IPS DF 6.9 (cell line): Measurements from ENCODE around the gene IKZF3.

Experiments used
- DNase-seq: peaks from one replicate; pipeline ENCODE4 v3.0.0-alpha.2; 2013; ENCODE audit warnings: low read depth, low spot score
- H3K27ac ChIP-seq: one replicate; pipeline ENCODE4 v1.5.1; 2013; ENCODE audit warnings: low read length, control low read depth
- H3K27me3 ChIP-seq: 2 replicates; pipeline ENCODE4 v1.6.1; 2013; ENCODE audit warnings: mild to moderate bottlenecking, low read length; ENCODE audit not compliant: control insufficient read depth, insufficient read depth
- H3K36me3 ChIP-seq: 2 replicates; pipeline ENCODE4 v1.6.1; 2013; ENCODE audit warnings: low read length; ENCODE audit not compliant: control insufficient read depth, insufficient read depth
- H3K4me1 ChIP-seq: 2 replicates; pipeline ENCODE4 v1.6.1; 2013; ENCODE audit warnings: low read length; ENCODE audit not compliant: control insufficient read depth, insufficient read depth
- H3K4me3 ChIP-seq: 2 replicates; pipeline ENCODE4 v1.5.1; 2013; ENCODE audit warnings: mild to moderate bottlenecking, low read length
- H3K9me3 ChIP-seq: 2 replicates; pipeline ENCODE4 v1.6.1; 2013; ENCODE audit warnings: low read length, inconsistent platforms; ENCODE audit not compliant: control insufficient read depth, insufficient read depth
- WGBS: extraction: QIAGEN DNeasy Blood & Tissue Kit; methylation state at CpG from one replicate; pipeline ENCODE4 v1.1.7; 2013; ENCODE audit warnings: mixed read lengths, missing lambda C conversion rate; ENCODE audit not compliant: insufficient read length, insufficient coverage; 5-methylcytosine and 5-hydroxymethylcytosine counted together

Gene IKZF3

DNA sequence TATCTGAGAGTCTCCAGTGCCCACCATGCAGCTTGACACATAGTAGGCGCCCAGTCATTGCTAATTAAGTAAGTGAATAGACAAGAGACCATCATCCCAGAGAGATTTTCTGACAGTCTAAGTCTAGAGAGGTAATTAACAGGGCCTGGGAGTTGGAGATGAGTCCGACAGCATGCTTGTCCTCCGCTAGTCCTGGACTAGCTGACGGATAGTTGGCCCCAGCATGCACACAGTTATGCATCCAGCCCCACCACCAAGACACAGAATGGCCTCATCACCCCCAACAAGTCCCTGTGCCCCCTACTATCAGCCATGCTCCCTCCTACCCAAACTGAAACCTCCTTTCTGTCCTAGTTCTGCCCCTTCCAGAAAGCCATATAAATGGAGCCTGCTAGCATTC is 116.4 kb downstream of the IKZF3 start:
- Histone ChIP-seq H3K27ac (no peak overlapping the region), H3K9me3 (no peaks in the 10 kb centered on the region), H3K36me3 (peaks cover 22% of the 10 kb centered on the region), H3K27me3 (no peaks in the 10 kb centered on the region), H3K4me1 (peaks cover 5% of the 10 kb centered on the region; the same call in 1 of the 2 replicates), H3K4me3 (no peak overlapping the region)
- no peak for DNase-seq
- no CpG with 5 or more reads among the region's 4 CpGs for WGBS

DNA sequence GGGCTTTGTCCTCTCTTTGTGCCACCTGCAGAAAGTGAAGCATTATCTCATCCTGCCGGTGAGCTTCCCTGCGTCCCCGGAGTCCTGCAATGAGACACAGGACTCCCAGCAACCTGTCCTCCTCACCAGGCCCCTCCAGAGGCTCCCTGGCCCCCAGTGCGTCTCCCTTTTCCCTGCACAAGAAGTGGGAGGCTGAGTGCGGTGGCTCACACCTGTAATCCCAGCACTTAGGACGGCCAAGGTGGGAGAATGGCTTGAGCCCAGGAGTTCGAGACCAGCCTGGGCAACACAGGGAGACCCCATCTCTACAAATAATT is 118.0 kb downstream of the IKZF3 start:
- no peak for DNase-seq
- no peaks in the 10 kb centered on the region for H3K27me3 ChIP-seq
- WGBS: no CpG with 5 or more reads among the region's 7 CpGs
- no peak overlapping the region for H3K4me3 ChIP-seq
- no peak overlapping the region for H3K27ac ChIP-seq
- peaks cover 25% of the 10 kb centered on the region for H3K36me3 ChIP-seq
- peaks cover 7% of the 10 kb centered on the region for H3K4me1 ChIP-seq
- H3K9me3 ChIP-seq: no peaks in the 10 kb centered on the region

DNA sequence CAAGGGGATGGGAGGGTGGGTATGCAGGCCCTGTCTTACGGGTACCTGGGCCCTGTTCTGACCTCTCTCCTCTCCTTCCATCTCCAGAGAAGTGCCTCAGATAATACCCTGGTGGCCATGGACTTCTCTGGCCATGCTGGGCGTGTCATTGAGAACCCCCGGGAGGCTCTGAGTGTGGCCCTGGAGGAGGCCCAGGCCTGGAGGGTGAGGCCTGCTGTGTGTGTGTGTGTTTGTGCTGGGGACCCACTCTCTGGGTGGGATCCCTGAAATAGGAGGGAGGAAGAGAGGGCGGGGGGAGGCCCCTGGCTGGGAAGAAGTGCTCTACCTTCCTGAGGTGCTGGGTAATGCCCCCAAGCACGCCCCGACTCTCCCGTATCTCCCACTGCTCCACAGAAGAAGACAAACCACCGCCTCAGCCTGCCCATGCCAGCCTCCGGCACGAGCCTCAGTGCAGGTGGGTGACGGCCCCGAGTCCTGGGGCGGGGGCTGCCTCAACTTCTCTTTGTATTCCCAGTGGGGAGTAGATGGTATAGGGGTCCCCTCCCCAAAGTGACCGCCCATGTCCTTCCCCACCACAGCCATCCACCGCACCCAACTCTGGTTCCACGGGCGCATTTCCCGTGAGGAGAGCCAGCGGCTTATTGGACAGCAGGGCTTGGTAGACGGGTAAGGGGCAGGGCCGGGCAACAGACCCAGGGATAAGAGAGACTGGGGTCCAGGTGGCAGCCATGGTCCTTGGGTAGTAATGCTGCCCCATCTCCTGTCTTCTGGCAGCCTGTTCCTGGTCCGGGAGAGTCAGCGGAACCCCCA is 118.6 kb downstream of the IKZF3 start:
- H3K9me3 ChIP-seq: no peaks in the 10 kb centered on the region
- no peak for DNase-seq
- H3K27me3 ChIP-seq: no peaks in the 10 kb centered on the region
- H3K36me3 ChIP-seq: peaks cover 25% of the 10 kb centered on the region
- H3K4me3 ChIP-seq: no peak overlapping the region
- no peak overlapping the region for H3K27ac ChIP-seq
- WGBS: no CpG with 5 or more reads among the region's 23 CpGs
- H3K4me1 ChIP-seq: peaks cover 9% of the 10 kb centered on the region

DNA sequence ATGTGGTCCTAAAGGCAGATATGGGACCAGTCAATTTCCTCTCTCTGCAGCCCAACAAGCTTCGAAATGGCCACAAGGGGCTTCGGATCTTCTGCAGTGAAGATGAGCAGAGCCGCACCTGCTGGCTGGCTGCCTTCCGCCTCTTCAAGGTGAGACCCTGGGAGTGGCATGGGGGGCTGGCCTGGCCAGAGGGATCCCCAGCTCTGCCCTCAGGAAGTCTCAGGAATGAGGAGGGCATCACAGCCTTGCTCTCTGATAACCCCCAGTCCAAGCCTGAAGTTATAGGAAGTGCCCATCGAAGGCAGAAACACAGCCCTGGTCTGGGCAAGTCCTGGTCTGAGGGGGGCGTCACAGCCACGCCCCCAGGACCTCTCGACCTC is 119.3 kb downstream of the IKZF3 start:
- WGBS: no CpG with 5 or more reads among the region's 8 CpGs
- no peak overlapping the region for H3K27ac ChIP-seq
- H3K27me3 ChIP-seq: no peaks in the 10 kb centered on the region
- DNase-seq: no peak
- H3K36me3 ChIP-seq: peaks cover 25% of the 10 kb centered on the region
- H3K9me3 ChIP-seq: no peaks in the 10 kb centered on the region
- H3K4me3 ChIP-seq: no peak overlapping the region
- peaks cover 10% of the 10 kb centered on the region for H3K4me1 ChIP-seq

DNA sequence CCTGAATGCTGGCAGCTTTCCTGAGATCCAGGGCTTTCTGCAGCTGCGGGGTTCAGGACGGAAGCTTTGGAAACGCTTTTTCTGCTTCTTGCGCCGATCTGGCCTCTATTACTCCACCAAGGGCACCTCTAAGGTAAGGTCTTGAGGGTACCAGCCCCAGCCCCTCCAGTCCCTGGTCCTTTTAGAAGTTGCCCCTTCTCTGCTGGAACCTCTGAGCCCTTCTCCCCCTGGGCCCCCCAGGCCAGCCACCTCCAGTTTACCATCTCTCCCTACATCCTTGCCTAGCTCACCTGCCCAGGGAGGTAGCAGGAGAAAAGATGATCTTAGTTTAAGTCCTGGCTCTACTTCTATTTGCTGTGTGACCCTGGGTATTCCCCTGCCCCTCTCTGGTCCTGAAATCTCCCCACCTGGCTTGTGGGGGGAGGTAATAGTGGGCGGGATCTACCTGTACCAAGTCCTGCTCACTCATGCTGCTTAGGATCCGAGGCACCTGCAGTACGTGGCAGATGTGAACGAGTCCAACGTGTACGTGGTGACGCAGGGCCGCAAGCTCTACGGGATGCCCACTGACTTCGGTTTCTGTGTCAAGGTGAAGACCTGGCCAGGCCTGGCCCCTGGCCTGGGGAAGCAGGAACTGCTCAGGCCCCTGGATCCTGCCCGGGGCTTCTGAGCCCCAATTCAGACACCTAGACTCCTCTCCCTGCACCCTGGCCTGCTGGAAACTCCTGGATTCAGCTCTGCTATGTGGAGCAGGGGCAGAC is 119.9 kb downstream of the IKZF3 start:
- Histone ChIP-seq H3K9me3 (no peaks in the 10 kb centered on the region), H3K36me3 (peaks cover 25% of the 10 kb centered on the region), H3K4me3 (no peak overlapping the region), H3K4me1 (peaks cover 10% of the 10 kb centered on the region), H3K27me3 (no peaks in the 10 kb centered on the region), H3K27ac (no peak overlapping the region)
- no CpG with 5 or more reads among the region's 16 CpGs for WGBS
- no peak for DNase-seq

DNA sequence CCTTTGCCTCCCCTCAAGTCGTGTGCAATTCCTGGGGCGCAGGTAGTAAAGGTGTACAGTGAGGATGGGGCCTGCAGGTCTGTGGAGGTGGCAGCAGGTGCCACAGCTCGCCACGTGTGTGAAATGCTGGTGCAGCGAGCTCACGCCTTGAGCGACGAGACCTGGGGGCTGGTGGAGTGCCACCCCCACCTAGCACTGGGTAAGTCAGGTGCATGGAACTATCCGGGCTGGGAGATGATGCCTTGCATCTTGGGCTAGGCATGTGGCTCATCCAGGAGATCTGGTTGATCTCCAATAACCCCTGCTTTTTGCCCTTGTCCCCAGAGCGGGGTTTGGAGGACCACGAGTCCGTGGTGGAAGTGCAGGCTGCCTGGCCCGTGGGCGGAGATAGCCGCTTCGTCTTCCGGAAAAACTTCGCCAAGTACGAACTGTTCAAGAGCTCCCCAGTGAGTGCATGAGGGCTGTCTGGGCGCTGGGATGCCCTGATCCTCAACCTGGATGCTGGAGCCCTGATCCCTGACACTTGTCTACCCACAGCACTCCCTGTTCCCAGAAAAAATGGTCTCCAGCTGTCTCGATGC is 121.2 kb downstream of the IKZF3 start:
- Histone ChIP-seq H3K4me1 (peaks cover 10% of the 10 kb centered on the region), H3K4me3 (no peak overlapping the region), H3K27ac (no peak overlapping the region), H3K36me3 (peaks cover 25% of the 10 kb centered on the region), H3K9me3 (no peaks in the 10 kb centered on the region), H3K27me3 (no peaks in the 10 kb centered on the region)
- DNase-seq: no peak
- WGBS: no CpG with 5 or more reads among the region's 21 CpGs

DNA sequence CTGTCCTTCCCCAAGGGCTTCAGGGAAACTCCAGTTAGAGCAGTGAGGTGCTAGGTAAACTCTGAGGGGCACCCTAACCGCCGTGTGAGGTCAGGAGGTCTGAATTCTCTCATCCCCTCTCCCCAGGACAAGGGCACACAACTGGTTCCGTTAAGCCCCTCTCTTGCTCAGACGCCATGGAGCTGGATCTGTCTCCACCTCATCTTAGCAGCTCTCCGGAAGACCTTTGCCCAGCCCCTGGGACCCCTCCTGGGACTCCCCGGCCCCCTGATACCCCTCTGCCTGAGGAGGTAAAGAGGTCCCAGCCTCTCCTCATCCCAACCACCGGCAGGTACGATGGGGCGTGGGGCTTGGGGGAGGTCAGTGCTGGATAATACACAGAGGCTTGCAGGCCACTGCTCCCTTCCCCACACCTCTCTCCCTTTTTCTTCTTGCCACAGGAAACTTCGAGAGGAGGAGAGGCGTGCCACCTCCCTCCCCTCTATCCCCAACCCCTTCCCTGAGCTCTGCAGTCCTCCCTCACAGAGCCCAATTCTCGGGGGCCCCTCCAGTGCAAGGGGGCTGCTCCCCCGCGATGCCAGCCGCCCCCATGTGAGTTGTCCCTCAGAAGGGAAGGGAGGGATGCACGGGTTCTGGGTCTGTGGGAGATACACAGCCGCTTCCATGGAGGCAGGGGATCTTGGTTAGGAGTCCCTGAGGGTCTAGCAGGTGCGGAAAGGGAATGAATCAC is 121.8 kb downstream of the IKZF3 start:
- no peak overlapping the region for H3K4me3 ChIP-seq
- H3K9me3 ChIP-seq: no peaks in the 10 kb centered on the region
- no CpG with 5 or more reads among the region's 18 CpGs for WGBS
- H3K27me3 ChIP-seq: no peaks in the 10 kb centered on the region
- no peak overlapping the region for H3K27ac ChIP-seq
- H3K36me3 ChIP-seq: peaks cover 25% of the 10 kb centered on the region
- DNase-seq: no peak
- peaks cover 12% of the 10 kb centered on the region for H3K4me1 ChIP-seq

DNA sequence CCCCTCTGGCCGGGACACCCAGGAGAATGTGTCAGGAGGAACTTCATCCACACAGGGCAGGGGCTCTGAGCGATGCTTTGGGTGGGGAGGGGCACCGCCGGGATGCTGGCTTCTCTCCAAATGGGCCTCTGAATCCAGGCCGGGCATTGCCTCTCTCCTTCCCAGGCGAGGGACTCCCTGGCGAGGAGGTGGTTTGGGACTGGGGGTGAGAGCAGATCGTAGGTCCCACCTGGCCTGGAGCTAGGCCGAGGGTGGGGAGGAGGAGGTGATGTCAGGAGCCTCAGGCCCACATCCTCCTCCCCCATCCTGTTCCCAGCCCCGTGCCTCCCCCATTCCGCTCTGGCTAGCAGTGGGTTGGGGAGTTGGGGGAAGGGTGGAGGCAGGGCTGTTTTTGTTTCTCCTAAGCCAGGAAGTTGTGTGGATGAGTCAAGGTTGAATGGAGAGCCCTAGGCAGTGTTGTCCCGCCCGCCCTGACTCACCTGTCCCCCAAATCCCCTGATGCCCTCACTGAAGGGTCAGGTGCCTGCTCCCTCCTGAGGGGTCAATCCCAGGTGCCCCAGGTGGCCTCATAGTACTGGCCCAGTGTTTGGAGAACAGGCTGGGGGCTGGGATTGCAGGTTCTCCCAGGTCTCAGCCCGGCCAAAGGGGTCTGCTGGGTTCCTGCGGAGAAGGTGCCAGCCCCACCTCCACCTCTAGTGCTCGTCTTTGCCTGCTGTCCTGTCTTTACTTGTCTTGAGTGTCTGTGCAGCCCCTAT is 123.6 kb downstream of the IKZF3 start:
- WGBS: no CpG with 5 or more reads among the region's 16 CpGs
- peaks cover 12% of the 10 kb centered on the region for H3K4me1 ChIP-seq
- no peak for DNase-seq
- H3K4me3 ChIP-seq: peak overlapping the region; percentile 19; the same call in 1 of the 2 replicates
- peaks cover 21% of the 10 kb centered on the region for H3K36me3 ChIP-seq
- H3K9me3 ChIP-seq: no peaks in the 10 kb centered on the region
- peak overlapping the region; percentile 13 for H3K27ac ChIP-seq
- H3K27me3 ChIP-seq: no peaks in the 10 kb centered on the region

DNA sequence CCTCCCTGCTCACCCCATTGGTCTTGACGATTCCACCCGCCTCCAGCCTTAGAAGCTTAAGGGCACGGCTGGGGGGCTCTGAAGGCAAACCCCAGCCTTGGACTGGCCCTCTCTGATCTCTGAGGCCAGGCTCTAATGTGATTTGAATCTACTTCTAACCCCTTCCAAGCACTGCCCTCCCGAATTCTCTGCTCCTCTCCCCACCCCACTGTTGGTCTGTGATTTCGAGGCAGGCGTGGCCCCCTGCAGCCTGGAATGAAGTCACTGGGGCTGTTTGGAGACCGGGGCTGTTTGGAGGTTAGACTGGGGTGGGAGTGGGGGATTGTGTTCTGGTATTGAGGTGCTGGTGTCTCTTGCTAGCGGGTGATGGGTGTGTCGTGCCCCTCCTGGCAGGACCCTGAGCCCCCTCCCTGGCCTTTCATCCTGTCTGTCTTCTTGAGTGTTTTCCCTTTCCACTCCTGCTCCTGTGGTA is 124.2 kb downstream of the IKZF3 start:
- H3K4me3 ChIP-seq: peak overlapping the region; percentile 19; the same call in 1 of the 2 replicates
- H3K36me3 ChIP-seq: peaks cover 15% of the 10 kb centered on the region
- no peaks in the 10 kb centered on the region for H3K9me3 ChIP-seq
- DNase-seq: no peak
- WGBS: no CpG with 5 or more reads among the region's 9 CpGs
- no peak overlapping the region for H3K27ac ChIP-seq
- H3K27me3 ChIP-seq: no peaks in the 10 kb centered on the region
- H3K4me1 ChIP-seq: peaks cover 12% of the 10 kb centered on the region
